HG03558 (cell line): Measurements from ENCODE around the gene NUTM2F.
"Not testable (repeated sequence)": the region's sequence is repeated elsewhere in the genome, so short reads cannot be mapped to it uniquely, and the experiment has no call there.

Experiments
- ATAC-seq: cut with Tn5 transposase; IDR thresholded peaks from one replicate; pipeline ENCODE4 v1.9.1; 2021; ENCODE audit warnings: moderate number of reproducible peaks; ENCODE audit not compliant: unreplicated experiment; ENCODE audit errors: extremely low read depth

Gene NUTM2F, protein sequence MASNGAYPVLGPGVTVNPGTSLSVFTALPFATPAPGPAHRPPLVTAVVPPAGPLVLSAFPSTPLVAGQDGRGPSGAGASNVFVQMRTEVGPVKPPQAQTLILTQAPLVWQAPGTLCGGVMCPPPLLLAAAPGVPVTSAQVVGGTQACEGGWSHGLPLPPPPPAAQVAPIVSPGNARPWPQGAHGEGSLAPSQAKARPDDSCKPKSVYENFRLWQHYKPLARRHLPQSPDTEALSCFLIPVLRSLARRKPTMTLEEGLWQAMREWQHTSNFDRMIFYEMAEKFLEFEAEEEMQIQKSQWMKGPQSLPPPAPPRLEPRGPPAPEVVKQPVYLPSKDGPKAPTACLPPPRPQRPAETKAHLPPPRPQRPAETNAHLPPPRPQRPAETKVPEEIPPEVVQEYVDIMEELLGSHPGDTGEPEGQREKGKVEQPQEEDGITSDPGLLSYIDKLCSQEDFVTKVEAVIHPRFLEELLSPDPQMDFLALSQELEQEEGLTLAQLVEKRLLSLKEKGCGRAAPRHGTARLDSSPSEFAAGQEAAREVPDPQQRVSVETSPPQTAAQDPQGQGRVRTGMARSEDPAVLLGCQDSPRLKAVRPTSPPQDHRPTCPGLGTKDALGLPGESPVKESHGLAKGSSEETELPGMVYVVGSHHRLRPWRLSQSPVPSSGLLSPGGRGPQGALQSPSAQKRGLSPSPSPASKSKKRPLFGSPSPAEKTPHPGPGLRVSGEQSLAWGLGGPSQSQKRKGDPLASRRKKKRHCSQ

GRCh38 chr9:94328544-94328943 lies at the start of gene NUTM2F:
NUTM2F (minus strand) TSS chr9:94328644; CDS start chr9:94328623, 21 bp downstream.
- ATAC-seq: not testable (repeated sequence)

GRCh38 chr9:94375197-94375596 lies 46.8 kb upstream of the NUTM2F start:
- not testable (repeated sequence) for ATAC-seq

GRCh38 chr9:94374176-94375056 lies 46.0 kb upstream of the NUTM2F start:
- peak; percentile 85 for ATAC-seq

GRCh38 chr9:94373779-94374175 lies 45.3 kb upstream of the NUTM2F start:
- ATAC-seq: not testable (repeated sequence)

DNA sequence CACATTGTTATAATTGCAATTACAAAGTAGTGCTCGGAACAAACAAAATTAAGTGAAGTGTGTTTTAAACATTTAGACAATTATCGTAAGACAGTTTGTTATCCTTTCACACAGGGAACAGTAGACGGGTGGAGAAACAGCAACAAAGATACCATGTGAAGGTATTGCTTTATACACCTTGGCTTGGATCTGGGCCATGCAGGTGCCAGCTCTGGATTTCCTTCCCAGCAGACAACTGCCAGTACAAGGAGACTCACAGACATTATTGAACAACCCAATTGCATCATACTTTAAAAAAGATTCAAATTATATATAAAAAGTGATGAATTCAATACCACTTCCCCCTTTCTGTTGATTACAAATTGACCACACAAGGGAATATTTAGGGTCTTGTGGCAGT lies 41.8 kb upstream of the NUTM2F start:
- ATAC-seq: not testable (repeated sequence)

DNA sequence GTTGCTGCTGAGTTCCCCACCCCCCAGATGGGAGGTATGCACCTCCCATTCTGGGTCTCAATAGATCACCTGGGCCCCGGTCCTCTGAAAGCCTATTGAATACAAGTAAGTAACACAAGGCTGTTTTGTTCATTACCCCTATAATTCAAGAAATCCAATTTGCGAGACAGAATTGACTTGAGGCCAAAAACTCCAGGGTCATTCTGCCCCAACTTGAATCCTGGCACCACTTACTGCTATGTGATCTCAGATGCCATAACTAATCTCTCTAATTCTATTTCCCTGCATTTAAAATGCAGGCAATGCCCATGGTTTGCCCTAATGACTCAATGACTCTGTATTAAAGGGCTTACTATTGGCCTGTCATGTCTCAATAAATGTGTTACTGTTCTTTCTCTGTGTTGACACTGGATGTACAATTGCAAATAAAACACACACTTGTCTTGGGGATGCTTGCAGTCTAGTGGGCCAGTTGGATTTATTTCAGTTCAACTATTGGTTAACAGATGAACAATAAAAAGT lies 35.7 kb upstream of the NUTM2F start:
- ATAC-seq: not testable (repeated sequence)

GRCh38 chr9:94357158-94357557 lies 28.7 kb upstream of the NUTM2F start:
- not testable (repeated sequence) for ATAC-seq

DNA sequence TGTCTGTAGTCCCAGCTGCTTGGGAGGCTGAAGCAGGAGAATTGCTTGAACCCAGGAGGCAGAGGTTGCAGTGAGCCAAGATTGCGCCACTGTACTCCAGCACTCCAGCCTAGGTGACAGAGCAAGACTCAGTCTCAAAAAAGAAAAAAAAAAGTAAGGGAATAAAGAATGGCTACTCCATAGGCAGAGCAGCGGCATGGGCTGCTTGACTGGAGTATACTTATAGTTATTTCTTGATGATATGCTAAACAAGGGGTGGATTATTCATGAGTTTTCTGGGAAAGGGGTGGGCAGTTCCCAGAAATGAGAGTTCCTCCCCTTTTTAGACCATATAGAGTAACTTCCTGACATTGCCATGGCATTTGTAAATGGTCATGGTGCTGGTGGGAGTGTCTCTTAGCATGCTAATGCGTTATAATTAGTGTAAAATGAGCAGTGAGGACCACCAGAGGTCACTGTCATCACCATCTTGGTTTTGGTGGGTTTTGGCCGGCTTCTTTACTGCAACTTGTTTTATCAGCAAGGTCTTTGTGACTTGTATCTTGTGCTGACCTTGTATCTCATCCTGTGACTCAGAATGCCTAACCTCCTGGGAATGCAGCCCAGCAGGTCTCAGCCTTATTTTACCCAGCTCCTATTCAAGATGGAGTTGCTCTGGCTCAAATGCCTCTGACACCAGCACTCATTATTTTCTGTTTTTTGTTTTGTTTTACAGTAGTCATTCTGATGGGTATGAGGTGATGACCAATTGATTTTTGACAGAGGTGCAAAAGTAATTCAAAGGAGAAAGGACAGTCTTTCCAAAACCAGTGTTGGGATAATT lies 23.7 kb upstream of the NUTM2F start:
- ATAC-seq: not testable (repeated sequence)

DNA sequence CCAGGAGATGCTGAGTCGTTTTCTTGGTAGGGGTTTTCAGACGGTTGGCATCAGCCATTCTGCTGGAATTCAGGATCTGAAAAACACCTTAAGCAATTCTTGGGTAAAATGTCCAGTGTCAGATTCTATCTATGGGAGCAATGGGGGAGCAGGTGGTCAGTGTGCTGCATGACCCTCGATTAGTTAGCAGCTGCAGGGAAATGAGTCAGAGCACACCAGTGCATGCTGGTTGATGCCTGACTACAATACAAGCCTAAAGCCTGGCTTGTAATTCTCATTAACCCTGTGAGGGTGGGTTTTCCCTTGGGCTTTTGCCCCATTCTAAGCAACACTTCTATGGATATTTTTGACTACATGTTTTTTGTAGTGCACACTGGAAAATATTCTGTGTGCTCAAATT lies 20.3 kb upstream of the NUTM2F start:
- not testable (repeated sequence) for ATAC-seq

DNA sequence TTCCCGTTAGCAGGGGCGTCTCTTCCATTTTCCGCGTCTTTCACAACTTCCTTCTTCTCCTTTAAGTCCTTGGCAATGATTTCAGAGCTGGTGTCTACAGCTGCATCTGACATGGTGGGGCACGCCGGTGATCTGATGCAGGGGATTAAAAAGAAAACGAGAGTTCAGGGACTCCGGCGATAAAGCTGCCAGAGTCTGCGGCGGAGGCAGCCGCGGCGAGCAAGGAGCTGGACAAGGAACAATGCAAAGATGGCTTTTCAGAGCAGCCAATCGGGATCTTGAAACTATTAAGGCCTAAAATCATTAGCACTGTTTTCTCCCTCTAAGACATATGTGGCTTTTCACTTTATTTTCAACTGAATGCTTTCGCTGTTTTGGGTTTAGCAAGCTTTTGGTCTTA lies 19.0 kb upstream of the NUTM2F start:
- not testable (repeated sequence) for ATAC-seq

DNA sequence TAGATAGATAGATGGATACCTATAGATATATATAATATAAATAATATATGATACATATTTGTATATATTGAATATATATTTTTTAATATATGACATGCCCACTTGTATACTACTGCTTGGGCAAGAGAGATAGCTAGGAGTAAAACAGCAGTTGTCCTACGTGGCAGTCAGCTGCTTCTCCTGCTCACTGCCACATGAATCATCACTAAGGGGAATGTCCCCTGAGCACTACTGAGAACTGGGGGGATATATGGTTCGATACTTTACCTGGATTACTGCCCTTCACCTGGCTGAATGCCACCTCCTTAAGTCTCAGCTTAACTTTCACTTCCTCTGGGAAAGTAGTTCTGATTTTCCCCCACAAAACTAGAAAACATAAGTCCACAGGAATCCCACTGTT lies 13.3 kb upstream of the NUTM2F start:
- ATAC-seq: not testable (repeated sequence)

- ATAC-seq: not testable (repeated sequence)
Measured at GRCh38 chr9:94340750-94341149, 12.3 kb upstream of the NUTM2F start.

GRCh38 chr9:94339657-94340056 lies 11.2 kb upstream of the NUTM2F start:
- not testable (repeated sequence) for ATAC-seq

GRCh38 chr9:94338723-94339122 lies 10.3 kb upstream of the NUTM2F start:
- not testable (repeated sequence) for ATAC-seq

DNA sequence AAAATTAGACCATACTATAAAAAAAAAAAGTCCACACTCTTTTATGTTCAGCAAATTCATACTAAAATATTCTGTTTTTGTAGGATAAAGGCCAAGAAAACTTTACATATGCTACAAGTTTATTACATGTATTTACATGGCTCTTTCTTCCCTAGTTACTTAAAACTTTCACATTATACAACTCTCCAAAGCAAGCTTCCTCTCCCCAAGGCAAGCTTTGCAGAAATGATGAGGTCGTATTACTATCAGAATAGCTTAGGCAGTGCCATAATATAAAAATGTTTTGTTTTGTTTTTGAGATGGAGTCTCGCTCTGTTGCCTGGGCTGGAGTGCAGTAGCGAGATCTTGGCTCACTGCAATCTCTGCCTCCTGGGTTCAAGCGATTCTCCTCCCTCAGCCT lies 8.0 kb upstream of the NUTM2F start:
- ATAC-seq: not testable (repeated sequence)

DNA sequence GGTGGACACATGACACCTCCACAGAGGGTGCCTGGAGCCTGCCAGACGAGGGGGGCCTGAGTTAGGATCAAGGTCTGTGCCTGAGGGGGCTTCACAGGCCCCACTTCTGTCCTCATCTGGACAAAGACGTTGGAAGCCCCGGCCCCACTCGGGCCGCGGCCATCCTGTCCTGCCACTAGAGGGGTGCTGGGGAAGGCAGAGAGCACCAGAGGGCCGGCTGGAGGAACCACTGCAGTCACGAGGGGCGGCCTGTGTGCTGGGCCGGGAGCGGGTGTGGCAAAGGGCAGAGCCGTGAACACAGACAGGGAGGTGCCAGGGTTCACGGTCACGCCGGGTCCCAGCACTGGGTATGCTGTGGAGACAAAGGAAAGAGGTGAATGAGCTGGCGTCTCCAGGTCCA lies 2.9 kb downstream of the NUTM2F start:
- not testable (repeated sequence) for ATAC-seq

- not testable (repeated sequence) for ATAC-seq
Measured at GRCh38 chr9:94323153-94323798, 5.2 kb downstream of the NUTM2F start.

DNA sequence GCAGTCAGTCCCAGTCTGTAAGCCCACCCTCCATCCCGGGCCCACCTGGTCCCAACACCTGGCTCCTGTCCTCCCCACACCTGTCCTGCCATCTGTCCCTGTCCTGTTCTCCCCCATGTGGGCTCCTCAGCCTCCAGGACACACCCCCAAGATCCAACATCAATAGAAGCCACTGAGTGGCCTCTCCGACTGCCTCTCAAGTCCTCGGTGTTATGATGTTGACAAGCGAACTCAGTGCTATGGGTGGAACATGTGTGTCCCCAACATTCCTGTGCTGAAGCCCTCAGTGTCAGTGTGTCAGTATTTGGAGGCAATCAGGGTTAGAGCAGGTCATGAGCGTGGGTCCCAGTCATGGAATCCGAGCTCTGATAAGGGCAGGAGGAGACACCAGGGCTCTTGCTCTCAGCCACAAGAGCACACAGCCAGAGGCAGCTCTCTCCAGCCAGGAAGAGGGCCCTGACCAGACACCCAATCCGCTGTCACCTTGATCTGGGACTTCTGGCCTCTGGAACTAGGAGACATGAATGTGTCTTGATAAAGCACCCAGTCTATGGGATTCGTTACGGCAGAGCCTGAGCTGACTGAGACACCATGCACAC lies 6.0 kb downstream of the NUTM2F start:
- ATAC-seq: not testable (repeated sequence)
